ENCODE results near the gene FBXO47.
"Not testable (repeated sequence)": the region's sequence is repeated elsewhere in the genome, so short reads cannot be mapped to it uniquely, and the experiment has no call there.

The FBXO47 gene

DNA sequence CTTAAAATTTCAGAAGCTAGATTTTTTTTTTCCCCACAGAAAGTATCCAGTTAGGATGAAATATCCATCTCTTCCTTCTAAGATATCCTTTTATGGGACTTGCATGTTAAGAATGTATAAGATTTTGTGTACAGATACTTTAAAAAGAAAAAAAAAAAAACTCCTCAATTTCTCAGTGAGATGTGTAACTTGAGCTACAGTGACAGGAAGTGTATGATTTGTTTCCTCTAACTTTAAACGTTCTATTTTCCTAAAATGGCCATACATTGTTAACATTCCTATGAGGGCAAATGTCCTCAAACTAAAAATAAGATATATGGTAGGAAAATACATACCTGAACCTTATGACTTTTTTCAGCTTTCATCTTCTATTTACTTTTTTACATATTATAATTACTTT lies 8.9 kb downstream of the FBXO47 start:
- H3K27ac Mint-ChIP-seq = no peak overlapping the region
- H3K27me3 Mint-ChIP-seq = no peaks in the 10 kb centered on the region
- DNase-seq (no peak), ATAC-seq (no peak)
- peaks cover 38% of the 10 kb centered on the region for H3K4me1 Mint-ChIP-seq
- no peak overlapping the region for H3K4me3 Mint-ChIP-seq
- H3K36me3 Mint-ChIP-seq (ENCODE audit: low read depth) = no peaks in the 10 kb centered on the region
- no peaks in the 10 kb centered on the region for H3K9me3 Mint-ChIP-seq

DNA sequence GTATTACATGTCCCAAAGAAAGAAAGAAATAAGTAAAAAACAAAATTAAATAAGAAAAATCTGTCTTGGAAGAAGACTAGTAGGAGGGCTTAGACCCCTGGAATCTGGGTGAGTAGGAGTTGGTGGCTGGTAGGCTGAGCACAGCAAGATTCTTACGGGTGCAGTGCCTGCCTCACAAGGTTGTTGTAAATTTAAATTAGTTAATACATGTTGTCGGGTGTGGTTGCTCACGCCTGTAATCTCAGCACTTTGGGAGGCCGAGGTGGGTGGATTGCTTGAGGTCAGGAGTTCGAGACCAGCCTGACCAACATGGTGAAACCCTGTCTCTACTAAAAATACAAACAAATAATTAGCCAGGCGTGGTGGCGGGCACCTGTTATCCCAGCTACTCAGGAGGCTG lies 13.4 kb downstream of the FBXO47 start:
- not testable (repeated sequence) for ATAC-seq; H3K36me3 Mint-ChIP-seq (ENCODE audit: low read depth); H3K4me1 Mint-ChIP-seq; H3K4me3 Mint-ChIP-seq; H3K27ac Mint-ChIP-seq; DNase-seq; H3K27me3 Mint-ChIP-seq; H3K9me3 Mint-ChIP-seq

DNA sequence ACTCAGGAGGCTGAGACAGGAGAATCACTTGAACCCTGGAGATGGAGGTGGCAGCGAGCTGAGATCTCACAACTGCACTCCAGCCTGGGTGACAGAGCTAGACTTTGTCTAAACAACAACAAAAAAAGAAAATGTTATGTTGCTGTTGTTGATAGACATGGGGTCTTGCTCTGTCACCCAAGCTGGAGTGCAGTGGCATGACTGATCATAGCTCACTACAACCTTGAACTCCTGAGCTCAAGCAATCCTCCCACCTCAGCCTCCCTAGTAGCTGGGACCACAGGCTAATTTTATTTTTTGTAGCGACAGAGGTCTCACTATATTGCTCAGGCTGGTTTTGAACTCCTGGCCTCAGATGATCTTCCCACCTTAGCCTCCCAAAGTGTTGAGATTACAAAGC lies 20.0 kb downstream of the FBXO47 start:
- Mint-ChIP-seq H3K27me3 (no peaks in the 10 kb centered on the region), H3K27ac (no peak overlapping the region), H3K9me3 (no peaks in the 10 kb centered on the region), H3K4me1 (no peaks in the 10 kb centered on the region), H3K4me3 (no peak overlapping the region), H3K36me3 (ENCODE audit: low read depth) (no peaks in the 10 kb centered on the region)
- no peak for DNase-seq
- ATAC-seq = no peak

GRCh38 chr17:38943607-38944006 lies 23.6 kb downstream of the FBXO47 start:
- DNase-seq = no peak
- no peak overlapping the region for H3K4me3 Mint-ChIP-seq
- no peaks in the 10 kb centered on the region for H3K36me3 Mint-ChIP-seq (ENCODE audit: low read depth)
- ATAC-seq = no peak
- no peaks in the 10 kb centered on the region for H3K4me1 Mint-ChIP-seq
- no peaks in the 10 kb centered on the region for H3K9me3 Mint-ChIP-seq
- H3K27ac Mint-ChIP-seq = no peak overlapping the region
- no peaks in the 10 kb centered on the region for H3K27me3 Mint-ChIP-seq

DNA sequence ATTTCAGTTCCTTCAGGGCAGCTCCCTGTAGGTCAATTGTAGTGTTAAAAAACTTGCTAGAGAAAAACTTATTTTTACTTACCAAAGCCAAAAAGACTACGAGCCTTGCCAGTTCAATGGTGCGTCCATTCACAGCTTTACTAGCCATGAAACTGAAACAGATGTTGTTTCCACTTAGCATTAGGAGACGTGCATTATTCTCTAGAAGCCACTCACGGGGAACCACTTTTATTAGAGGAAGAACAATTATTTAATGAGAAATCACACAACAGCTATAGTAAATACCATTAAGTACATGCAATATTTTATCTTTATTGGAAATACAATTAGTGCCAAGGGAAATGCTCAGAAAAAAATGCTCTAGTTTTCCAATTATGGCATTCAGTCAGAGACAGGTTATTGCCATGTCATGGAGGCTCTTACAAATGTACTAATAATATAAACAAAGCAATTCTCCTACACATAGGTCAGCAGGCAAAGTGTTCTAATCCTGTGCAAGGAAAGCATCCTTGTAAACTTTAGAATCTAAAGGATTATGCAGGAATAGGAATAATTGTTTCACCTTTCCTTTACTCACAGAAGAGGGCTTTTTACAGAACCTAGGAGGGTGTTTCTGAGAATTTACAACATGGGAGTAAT lies 24.4 kb downstream of the FBXO47 start:
- Mint-ChIP-seq H3K36me3 (ENCODE audit: low read depth) (no peaks in the 10 kb centered on the region), H3K27me3 (no peaks in the 10 kb centered on the region), H3K4me3 (no peak overlapping the region), H3K4me1 (no peaks in the 10 kb centered on the region), H3K27ac (no peak overlapping the region), H3K9me3 (no peaks in the 10 kb centered on the region)
- DNase-seq (no peak), ATAC-seq (no peak)

GRCh38 chr17:38940404-38940803 lies 26.8 kb downstream of the FBXO47 start:
- ATAC-seq (no peak), DNase-seq (no peak)
- Mint-ChIP-seq H3K36me3 (ENCODE audit: low read depth) (no peaks in the 10 kb centered on the region), H3K4me1 (no peaks in the 10 kb centered on the region), H3K4me3 (no peak overlapping the region), H3K27me3 (peaks cover 2% of the 10 kb centered on the region), H3K27ac (no peak overlapping the region), H3K9me3 (no peaks in the 10 kb centered on the region)

DNA sequence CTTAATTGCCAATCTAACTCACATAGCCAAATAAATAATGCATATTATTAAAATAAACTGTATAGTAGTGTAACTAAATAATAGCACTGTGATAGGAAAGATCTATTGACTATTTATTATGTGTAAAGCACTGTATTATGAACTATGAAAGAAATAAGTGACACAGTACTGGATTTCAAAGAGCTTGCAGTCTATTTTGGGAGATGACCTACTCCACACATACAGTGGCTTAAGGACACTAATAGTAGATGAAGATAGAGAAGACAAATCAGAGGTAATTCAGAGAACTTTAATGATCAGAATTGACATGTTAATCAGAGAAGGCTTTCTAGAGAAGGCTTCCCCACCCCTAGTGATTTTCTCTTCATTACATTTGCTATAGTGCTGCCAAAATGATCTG lies 27.2 kb downstream of the FBXO47 start:
- Mint-ChIP-seq H3K4me3 (no peak overlapping the region), H3K27me3 (peaks cover 2% of the 10 kb centered on the region), H3K9me3 (no peaks in the 10 kb centered on the region), H3K27ac (no peak overlapping the region), H3K4me1 (no peaks in the 10 kb centered on the region), H3K36me3 (ENCODE audit: low read depth) (no peaks in the 10 kb centered on the region)
- ATAC-seq = no peak
- DNase-seq = no peak

- not testable (repeated sequence) for H3K27me3 Mint-ChIP-seq; H3K27ac Mint-ChIP-seq; H3K4me1 Mint-ChIP-seq; H3K36me3 Mint-ChIP-seq (ENCODE audit: low read depth); H3K9me3 Mint-ChIP-seq; ATAC-seq; H3K4me3 Mint-ChIP-seq; DNase-seq
Measured at GRCh38 chr17:38933962-38934361, 33.2 kb downstream of the FBXO47 start.

- not testable (repeated sequence) for H3K27ac Mint-ChIP-seq; H3K4me3 Mint-ChIP-seq; ATAC-seq; H3K36me3 Mint-ChIP-seq (ENCODE audit: low read depth); H3K27me3 Mint-ChIP-seq; DNase-seq; H3K9me3 Mint-ChIP-seq
- peaks cover 15% of the 10 kb centered on the region for H3K4me1 Mint-ChIP-seq
Measured at GRCh38 chr17:38930782-38931181, 36.4 kb downstream of the FBXO47 start.

- Mint-ChIP-seq H3K9me3 (no peaks in the 10 kb centered on the region), H3K4me3 (peak overlapping the region; percentile 52), H3K27ac (peak overlapping the region; percentile 74), H3K27me3 (no peaks in the 10 kb centered on the region), H3K36me3 (ENCODE audit: low read depth) (no peaks in the 10 kb centered on the region), H3K4me1 (peaks cover 37% of the 10 kb centered on the region)
- ATAC-seq (peak; percentile 89), DNase-seq (no peak)
Measured at GRCh38 chr17:38926293-38927070, 40.7 kb downstream of the FBXO47 start.

- peak; percentile 63 for ATAC-seq
- Mint-ChIP-seq H3K27me3 (no peaks in the 10 kb centered on the region), H3K36me3 (ENCODE audit: low read depth) (no peaks in the 10 kb centered on the region), H3K9me3 (no peaks in the 10 kb centered on the region), H3K4me3 (peak within 1 kb of the TSS; percentile 52), H3K27ac (peak within 1 kb of the TSS; percentile 75), H3K4me1 (peaks cover 41% of the 10 kb centered on the region)
- peak; percentile 71 for DNase-seq
Measured at GRCh38 chr17:38925263-38925995, 41.8 kb downstream of the FBXO47 start, which contains the start of gene LASP1NB. Gene LASP1NB, plus strand, starts transcription at chr17:38925614.

DNA sequence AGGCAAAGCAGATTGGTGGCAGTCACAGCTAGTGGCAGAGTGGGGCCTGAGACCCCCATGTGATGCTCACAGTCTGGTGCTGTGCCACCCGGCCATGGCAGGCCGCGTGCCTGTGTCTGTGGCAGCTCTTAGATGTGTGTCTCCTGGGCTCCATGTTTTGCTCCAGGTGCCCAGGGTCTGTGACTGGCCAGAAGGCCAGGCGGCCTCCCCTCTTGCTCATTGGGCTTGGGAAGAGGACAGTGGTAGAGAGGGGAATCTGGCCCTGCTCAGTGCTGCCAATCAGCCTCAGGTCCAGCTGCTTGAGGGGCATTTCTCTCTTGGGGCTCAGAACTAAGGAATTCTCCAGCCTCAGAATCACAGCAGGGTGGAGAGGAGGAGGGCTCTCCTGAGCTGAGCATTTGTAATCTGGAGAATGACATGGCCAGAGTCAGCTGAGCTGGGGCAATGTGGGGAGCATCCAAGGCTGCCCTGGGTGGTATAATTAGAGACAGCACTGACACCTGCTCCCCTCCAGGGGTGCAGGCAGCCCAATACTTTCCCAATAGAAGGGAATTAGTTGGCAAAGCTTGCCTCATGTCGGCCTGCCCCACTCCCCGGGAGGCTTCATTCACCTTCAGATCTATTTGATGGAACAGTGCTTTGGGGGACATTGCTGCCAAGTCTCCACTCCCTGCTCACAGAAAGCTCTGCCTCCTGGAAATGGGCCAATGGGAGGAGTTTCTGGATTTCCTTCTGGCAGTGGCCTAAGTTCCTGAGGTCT lies 44.5 kb downstream of the FBXO47 start:
- Mint-ChIP-seq H3K9me3 (no peaks in the 10 kb centered on the region), H3K27me3 (no peaks in the 10 kb centered on the region), H3K4me3 (no peak overlapping the region), H3K36me3 (ENCODE audit: low read depth) (peaks cover 13% of the 10 kb centered on the region), H3K27ac (peak overlapping the region; percentile 75), H3K4me1 (peaks cover 47% of the 10 kb centered on the region)
- no peak for DNase-seq
- ATAC-seq = no peak

GRCh38 chr17:38921756-38922411 lies 45.3 kb downstream of the FBXO47 start:
- H3K27me3 Mint-ChIP-seq = no peaks in the 10 kb centered on the region
- no peak for DNase-seq
- H3K4me3 Mint-ChIP-seq = no peak overlapping the region
- peaks cover 45% of the 10 kb centered on the region for H3K4me1 Mint-ChIP-seq
- peaks cover 19% of the 10 kb centered on the region for H3K36me3 Mint-ChIP-seq (ENCODE audit: low read depth)
- ATAC-seq = no peak
- peak overlapping the region; percentile 75 for H3K27ac Mint-ChIP-seq
- no peaks in the 10 kb centered on the region for H3K9me3 Mint-ChIP-seq
